ENCODE measurements around the gene TRANK1.

- TF ChIP-seq POLR2AphosphoS5 (IDR thresholded peaks at IDR 0.05) (no peak), POLR2A (IDR thresholded peaks at IDR 0.05) (no peak)
These were observed 66.7 kb downstream of the TRANK1 start for GRCh38 chr3:36877930-36878685.

All from prostate gland (tissue), 1 donor.